ENCODE measurements around the gene NPR1. TPM values are rescaled to one million over a fixed set of nuclear protein-coding genes. Genes with fewer than 3 reads are reported as not detected.

Gene NPR1
- total and polyA plus RNA-seq, 4 donors, result 16.7 to 98.9 (median 46.8) TPM

DNA sequence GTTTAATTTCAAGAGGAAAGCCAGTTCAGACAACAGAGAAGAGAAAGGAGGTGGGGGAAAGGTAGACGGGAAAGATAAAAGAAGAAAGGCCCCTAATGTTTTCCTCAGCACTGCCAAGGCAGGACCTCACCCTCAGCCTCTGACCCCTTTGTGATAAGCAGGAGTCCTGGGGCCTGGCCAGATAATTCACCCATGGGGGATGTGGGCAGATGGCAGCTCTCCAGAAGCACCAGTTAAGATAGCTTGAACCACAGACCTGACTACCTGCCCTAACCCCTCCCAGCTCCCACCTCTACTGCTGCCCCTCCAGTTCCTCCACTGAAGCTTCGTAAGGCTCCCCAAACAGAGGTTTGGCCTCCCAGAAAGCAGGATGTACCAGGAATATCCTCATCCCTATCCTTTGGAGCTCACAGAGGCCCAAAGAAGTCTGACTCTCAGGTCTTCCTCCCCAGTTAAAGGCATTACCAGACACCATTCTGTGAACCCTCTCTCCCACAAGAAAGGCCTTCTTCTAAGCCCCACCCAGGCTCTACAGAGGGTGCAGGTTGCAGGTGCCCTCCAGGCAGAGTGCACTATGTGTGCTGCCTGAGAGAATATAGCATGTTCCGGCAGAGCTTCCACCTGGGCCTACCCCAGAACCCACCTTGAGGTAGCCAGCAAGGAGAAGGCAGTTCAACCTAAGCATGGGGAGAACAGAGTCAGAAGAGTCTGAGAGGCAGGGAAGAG, 29.2 kb upstream of the NPR1 start:
- H3K27ac ChIP-seq (ENCODE audit: low read depth in 1 of 2, low read length in 1 of 2), result no peak overlapping the region
- H3K9ac ChIP-seq (ENCODE audit: insufficient read depth in 1 of 2, low read length in 2 of 2), result no peak overlapping the region
- TF ChIP-seq, protein P1, sequence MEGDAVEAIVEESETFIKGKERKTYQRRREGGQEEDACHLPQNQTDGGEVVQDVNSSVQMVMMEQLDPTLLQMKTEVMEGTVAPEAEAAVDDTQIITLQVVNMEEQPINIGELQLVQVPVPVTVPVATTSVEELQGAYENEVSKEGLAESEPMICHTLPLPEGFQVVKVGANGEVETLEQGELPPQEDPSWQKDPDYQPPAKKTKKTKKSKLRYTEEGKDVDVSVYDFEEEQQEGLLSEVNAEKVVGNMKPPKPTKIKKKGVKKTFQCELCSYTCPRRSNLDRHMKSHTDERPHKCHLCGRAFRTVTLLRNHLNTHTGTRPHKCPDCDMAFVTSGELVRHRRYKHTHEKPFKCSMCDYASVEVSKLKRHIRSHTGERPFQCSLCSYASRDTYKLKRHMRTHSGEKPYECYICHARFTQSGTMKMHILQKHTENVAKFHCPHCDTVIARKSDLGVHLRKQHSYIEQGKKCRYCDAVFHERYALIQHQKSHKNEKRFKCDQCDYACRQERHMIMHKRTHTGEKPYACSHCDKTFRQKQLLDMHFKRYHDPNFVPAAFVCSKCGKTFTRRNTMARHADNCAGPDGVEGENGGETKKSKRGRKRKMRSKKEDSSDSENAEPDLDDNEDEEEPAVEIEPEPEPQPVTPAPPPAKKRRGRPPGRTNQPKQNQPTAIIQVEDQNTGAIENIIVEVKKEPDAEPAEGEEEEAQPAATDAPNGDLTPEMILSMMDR (IDR thresholded peaks at IDR 0.05; ENCODE audit: control extremely low read depth, extremely low read depth), result no peak
- no peaks in the 10 kb centered on the region for H3K27me3 ChIP-seq (ENCODE audit: control insufficient read depth in 3 of 3, insufficient read depth in 3 of 3, low read length in 2 of 3)
- peaks cover 10 to 17% (median 13%) of the 10 kb centered on the region in 4 donors for H3K36me3 ChIP-seq (ENCODE audit: control insufficient read depth in 4 of 4, insufficient read depth in 4 of 4, low read length in 4 of 4)
- peaks cover 0 to 5% (median 0%) of the 10 kb centered on the region in 5 donors for H3K4me1 ChIP-seq (ENCODE audit: control insufficient read depth in 5 of 5, insufficient read depth in 5 of 5, low read length in 5 of 5)
- H3K4me3 ChIP-seq, result no peak overlapping the region
- DNase-seq, result no peak
- WGBS, 2 donors, result 65 to 73% methylated on average over 3 of the region's 3 CpGs
- no peak for ATAC-seq (ENCODE audit: insufficient read depth, low FRiP score)
- H3K9me3 ChIP-seq (ENCODE audit: control insufficient read depth in 4 of 4, insufficient read depth in 3 of 4, low read length in 3 of 4), result no peaks in the 10 kb centered on the region

DNA sequence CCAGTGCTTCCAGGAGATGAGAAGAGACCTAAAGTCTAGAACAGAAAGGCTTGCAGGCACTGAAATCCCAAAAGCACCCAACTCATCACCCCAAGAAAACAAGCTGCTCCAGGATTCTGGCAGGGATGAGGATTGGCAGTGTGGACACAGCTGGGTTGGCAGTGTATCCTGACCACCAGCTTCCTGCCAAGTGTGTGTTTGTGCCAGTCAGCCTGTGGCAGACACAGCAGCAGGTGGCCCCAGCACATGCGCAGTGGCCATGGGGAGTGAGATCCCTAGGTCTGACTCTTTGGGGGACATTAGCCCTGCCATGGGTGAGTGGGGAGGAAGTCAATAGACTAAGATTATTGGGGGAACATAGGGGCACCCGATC, 28.6 kb upstream of the NPR1 start:
- H3K9me3 ChIP-seq (ENCODE audit: control insufficient read depth in 4 of 4, insufficient read depth in 3 of 4, low read length in 3 of 4), result no peaks in the 10 kb centered on the region
- no peak overlapping the region for H3K9ac ChIP-seq (ENCODE audit: insufficient read depth in 1 of 2, low read length in 2 of 2)
- TF ChIP-seq, protein P1 (IDR thresholded peaks at IDR 0.05; ENCODE audit: control extremely low read depth, extremely low read depth), result no peak
- no peak overlapping the region for H3K27ac ChIP-seq (ENCODE audit: low read depth in 1 of 2, low read length in 1 of 2)
- H3K36me3 ChIP-seq (ENCODE audit: control insufficient read depth in 4 of 4, insufficient read depth in 4 of 4, low read length in 4 of 4), result peaks cover 9 to 15% (median 11%) of the 10 kb centered on the region in 4 donors
- DNase-seq (no peak), ATAC-seq (ENCODE audit: insufficient read depth, low FRiP score) (no peak)
- 89% methylated on average over 2 of the region's 2 CpGs for WGBS, 2 donors
- H3K4me1 ChIP-seq (ENCODE audit: control insufficient read depth in 5 of 5, insufficient read depth in 5 of 5, low read length in 5 of 5), result peaks cover 0 to 5% (median 0%) of the 10 kb centered on the region in 5 donors
- H3K27me3 ChIP-seq (ENCODE audit: control insufficient read depth in 3 of 3, insufficient read depth in 3 of 3, low read length in 2 of 3), result no peaks in the 10 kb centered on the region
- H3K4me3 ChIP-seq, result no peak overlapping the region

DNA sequence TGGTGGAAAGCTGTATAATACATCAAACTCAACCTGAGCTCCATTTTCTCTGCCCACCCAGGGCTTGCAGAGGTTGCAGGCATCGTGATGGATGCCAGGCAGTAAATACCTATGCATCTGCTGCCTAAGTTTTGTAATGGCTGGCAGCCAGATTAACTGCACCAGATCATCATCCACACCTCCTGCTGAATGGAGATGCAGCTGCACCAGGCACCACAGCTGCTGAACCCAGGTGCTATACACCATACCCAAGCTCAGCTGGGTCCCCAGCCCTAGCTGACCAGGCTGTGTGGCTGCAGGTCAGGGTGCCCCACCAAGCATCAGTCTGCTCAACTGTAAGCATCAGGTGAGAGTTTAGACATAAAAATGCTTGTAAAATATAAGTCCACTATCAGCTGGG, 26.7 kb upstream of the NPR1 start:
- Histone ChIP-seq H3K9ac (ENCODE audit: insufficient read depth in 1 of 2, low read length in 2 of 2) (no peak overlapping the region), H3K4me3 (no peak overlapping the region), H3K27me3 (ENCODE audit: control insufficient read depth in 3 of 3, insufficient read depth in 3 of 3, low read length in 2 of 3) (no peaks in the 10 kb centered on the region), H3K36me3 (ENCODE audit: control insufficient read depth in 4 of 4, insufficient read depth in 4 of 4, low read length in 4 of 4) (peaks cover 0 to 6% (median 0%) of the 10 kb centered on the region in 4 donors), H3K4me1 (ENCODE audit: control insufficient read depth in 5 of 5, insufficient read depth in 5 of 5, low read length in 5 of 5) (peaks cover 0 to 5% (median 0%) of the 10 kb centered on the region in 5 donors), H3K27ac (ENCODE audit: low read depth in 1 of 2, low read length in 1 of 2) (no peak overlapping the region), H3K9me3 (ENCODE audit: control insufficient read depth in 4 of 4, insufficient read depth in 3 of 4, low read length in 3 of 4) (no peaks in the 10 kb centered on the region)
- 93 to 94% methylated on average over 1 of the region's 1 CpG for WGBS, 2 donors
- TF ChIP-seq, protein P1 (IDR thresholded peaks at IDR 0.05; ENCODE audit: control extremely low read depth, extremely low read depth), result no peak
- DNase-seq, result no peak
- no peak for ATAC-seq (ENCODE audit: insufficient read depth, low FRiP score)
